Right lobe of liver (tissue), 4 donors: Measurements from ENCODE around the gene APOBEC2.

Source experiments
- CTCF ChIP-seq, 4 donors: fragments of 200-600 bp in 3 of 4; fragments of 450-650 bp in 1 of 4; IDR thresholded peaks; one replicate each; pipeline versions ENCODE4 v1.5.1 to v1.8.0; 2016 to 2022; ENCODE audit warnings: antibody characterized with exemption in 4 of 4, mild to moderate bottlenecking in 2 of 4
- POLR2A ChIP-seq: fragments of 450-650 bp; IDR thresholded peaks from one replicate; pipeline ENCODE4 v1.6.1; 2017; ENCODE audit warnings: antibody characterized with exemption, mild to moderate bottlenecking
- donor health status: DM: no; HTN: no; CAD: no.
- donor health status: DM: no; HTN: no; CAD: no.
- donor health status: DM: no; HTN: yes; CAD: no.

- TF ChIP-seq POLR2A, result no peak
- TF ChIP-seq CTCF (IDR thresholded peaks at IDR 0.05), result no peak
Observed at GRCh38 chr6:41023114-41023513, 29.9 kb upstream of the APOBEC2 start.
